ENCODE results near the gene LAPTM5.
"Not testable (repeated sequence)": the region's sequence is repeated elsewhere in the genome, so short reads cannot be mapped to it uniquely, and the experiment has no call there.

Gene LAPTM5, protein sequence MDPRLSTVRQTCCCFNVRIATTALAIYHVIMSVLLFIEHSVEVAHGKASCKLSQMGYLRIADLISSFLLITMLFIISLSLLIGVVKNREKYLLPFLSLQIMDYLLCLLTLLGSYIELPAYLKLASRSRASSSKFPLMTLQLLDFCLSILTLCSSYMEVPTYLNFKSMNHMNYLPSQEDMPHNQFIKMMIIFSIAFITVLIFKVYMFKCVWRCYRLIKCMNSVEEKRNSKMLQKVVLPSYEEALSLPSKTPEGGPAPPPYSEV

DNA sequence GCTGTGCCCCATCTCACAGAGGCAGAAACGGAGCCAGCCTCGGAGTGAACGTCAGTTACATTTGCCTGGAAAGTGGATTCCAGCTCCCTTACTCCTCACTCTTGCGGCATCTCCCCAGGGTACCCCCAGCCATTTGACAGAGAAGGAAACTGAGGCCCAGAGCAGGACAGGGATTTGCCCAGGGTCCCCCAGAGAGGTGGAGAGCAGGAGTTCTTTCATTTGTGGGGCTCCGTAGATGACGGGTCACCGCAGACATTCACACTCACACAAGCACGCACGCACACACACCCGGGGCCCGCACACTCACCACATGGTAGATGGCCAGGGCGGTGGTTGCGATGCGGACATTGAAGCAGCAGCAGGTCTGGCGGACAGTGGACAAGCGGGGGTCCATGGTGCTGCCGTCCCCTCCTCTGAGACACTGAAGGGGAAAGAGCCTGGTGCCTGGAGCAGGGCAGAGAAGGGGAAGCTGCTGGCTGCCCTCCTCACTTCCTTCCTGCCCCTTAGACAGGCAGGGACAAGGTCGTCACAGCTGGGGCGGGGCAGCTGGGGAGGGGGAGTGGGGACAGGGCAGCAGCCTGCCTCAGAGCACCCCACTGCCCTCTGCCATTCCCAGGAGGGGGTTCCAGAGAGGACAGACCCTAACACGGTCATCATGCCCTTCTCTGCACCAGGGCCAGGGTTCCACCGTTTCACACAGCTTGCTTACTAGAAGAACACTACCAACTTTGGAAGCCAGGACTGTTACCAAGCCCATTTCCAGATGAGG, at the start of gene LAPTM5:
Gene LAPTM5 (minus strand): TSS at position 423 of the 769 bp plus-strand sequence. CDS start 29 bp downstream, at position 394.
- DNase-seq (ENCODE audit: low read depth), result peak; percentile 34

DNA sequence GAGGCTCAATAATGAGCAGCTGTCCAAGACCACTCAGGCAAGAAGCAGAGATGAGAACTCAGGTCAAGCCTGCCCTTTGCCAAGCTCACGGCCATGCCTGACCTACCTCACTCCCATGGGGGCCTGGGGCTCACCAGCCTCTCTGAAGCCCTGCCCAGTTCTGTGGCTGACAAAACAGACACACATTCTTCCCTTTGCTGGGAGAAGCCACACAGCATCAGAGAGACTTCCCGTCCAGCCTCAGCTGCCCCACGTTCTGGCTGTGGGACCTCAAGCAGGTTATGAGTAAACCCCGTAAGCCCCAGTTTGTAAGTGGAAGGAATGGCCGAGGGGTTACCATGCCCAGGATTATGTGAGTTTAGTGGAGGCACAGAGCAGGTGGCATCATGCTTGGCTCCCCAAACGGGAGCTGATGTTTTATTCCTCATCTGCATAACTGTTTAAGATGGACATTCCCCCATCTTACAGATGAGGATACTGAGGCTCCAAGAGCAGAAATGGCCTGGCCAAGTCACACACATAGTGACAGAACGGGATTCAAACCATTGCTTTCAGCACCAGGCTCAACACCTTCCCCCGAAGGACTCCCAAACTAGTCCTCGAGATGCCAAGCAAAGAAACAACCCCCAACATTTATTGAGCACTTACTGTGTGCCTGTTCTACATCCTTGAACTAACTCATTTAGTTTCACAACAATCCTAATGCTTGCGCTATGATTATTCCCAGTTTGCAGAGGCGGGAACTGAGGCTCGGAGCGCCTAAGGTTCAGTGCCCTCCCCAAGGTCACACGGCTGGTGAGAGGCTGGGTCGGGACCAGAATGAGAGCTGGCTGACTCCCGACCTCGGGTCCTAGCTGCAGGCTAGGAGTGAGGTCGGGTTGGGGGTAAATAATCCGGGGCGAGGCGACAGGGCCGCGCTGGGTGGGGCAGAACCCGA, 49.1 kb upstream of the LAPTM5 start:
- no peak for DNase-seq (ENCODE audit: low read depth)

DNA sequence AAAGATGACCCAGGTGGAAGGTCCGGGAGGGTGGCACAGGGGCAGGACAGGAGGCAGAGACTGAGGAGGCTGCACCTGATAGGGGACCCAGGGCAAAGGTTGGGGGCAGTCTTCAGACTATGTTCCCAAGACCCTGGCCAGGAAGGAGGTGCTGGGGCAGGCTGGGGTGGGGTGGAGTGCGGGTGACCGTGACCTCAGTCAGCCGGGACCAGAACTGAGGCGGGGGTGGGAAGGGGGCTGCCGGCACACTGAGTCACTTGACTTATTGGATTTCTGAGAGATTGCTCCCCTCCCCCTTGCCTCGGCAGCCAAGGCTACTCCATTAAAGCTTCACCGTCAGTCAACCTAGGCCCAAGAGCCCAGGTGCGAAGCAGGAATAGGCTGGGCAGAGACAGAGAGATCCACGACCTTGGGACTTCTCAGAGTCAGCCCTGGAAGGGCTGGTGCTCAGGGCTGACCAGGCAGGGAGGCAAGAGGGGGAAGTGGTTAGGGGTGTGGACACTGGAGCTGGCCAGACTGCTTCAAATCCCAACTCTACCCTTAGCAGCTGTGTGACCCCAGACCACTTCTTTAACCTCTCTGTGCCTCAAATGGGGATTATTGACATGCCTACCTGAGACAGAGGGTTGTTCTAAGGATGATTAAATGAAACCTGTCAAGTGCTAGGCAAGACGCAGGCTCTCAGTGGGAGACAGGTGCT, 47.9 kb upstream of the LAPTM5 start:
- DNase-seq (ENCODE audit: low read depth), result peak; percentile 26

DNA sequence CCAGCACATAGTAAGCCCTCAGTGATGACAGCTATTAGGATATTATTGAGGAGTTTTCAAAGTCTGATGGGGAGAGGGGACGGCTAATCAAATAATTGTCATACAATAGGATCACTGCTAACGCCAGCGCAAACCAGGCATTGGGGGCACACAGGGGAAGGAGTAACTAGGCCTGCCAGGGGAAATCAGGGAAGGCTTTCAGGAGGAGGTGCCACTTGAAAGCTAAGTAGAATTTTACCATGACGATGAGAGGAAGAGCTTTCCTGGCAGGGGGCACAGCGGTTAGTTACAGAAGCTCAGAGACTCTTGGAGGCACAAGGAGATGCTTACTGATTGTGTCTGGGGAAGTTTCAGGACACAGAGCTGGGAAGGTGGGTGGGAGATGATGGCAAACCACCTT, 47.2 kb upstream of the LAPTM5 start:
- no peak for DNase-seq (ENCODE audit: low read depth)

DNA sequence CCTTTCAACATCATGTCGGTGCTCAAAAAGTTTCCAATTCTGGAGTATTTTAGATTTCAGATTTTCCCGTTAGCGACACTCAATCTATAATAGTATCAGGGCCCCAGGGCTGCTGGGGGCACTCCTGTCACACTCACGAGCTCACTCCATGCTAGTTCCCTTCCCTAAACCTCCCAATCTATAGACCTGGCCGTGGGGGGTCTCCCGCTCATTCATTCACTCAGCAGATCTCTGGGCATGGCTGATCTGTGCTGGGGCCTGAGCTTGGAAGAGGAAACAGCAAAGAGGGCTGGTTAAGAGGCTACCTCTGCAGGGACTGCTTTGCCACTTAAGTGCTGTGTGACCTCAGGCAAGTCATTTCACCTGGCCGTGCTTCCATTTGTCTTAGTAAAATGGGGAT, 46.8 kb upstream of the LAPTM5 start:
- DNase-seq (ENCODE audit: low read depth), result no peak

DNA sequence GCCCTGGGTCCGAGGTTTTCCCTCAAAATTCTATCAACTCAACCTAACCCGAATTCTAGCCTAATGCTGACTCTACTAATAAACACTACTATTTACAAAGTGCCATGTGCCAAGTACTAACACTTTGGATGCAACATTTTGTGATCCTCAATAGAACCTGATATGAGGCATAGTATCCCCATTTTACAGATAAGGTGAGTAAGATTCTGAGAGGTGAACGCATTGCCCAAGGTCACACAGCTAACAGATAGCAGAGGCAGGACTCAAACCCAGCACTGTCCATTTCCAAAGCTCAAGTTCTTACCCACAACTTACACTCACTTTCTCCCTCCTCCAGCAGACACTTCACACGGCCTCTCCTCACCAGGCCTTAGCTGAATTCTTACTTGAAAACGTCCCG, 46.0 kb upstream of the LAPTM5 start:
- no peak for DNase-seq (ENCODE audit: low read depth)

DNA sequence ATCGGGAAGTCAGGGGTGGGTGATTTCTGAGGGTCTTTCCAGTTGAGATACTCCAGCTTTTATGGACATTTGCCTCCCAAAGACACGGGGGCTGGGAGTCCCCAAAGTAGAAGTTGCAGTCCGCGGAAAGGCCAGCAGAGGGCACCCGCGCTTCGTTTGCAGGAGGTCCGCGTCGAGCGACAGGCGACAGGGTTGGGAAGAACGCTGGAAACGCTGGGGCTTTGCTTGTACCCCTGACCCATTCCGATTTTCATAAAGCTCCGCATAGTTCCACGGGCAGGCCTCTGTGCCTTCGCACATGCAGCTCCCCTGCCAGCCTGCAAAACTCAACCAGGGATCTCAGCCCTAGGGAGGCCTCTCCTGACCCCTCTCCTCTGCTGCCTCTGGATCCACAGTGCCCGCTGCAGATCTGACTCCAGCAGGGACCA, 44.2 kb upstream of the LAPTM5 start:
- DNase-seq (ENCODE audit: low read depth), result peak; percentile 27

DNA sequence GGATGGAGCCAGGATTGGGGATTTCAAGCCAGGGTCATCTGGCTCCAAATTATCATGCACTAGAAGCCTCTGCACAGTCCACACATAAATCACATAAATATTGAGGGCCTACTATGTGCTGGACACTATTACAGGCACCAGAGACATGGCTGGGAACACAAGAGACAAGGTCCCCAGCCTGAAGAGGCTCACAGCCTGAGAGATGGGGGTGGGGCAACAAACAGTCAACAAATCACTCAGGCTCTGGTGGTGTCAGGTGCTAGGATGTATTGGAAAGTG, 41.6 kb upstream of the LAPTM5 start:
- no peak for DNase-seq (ENCODE audit: low read depth)

DNA sequence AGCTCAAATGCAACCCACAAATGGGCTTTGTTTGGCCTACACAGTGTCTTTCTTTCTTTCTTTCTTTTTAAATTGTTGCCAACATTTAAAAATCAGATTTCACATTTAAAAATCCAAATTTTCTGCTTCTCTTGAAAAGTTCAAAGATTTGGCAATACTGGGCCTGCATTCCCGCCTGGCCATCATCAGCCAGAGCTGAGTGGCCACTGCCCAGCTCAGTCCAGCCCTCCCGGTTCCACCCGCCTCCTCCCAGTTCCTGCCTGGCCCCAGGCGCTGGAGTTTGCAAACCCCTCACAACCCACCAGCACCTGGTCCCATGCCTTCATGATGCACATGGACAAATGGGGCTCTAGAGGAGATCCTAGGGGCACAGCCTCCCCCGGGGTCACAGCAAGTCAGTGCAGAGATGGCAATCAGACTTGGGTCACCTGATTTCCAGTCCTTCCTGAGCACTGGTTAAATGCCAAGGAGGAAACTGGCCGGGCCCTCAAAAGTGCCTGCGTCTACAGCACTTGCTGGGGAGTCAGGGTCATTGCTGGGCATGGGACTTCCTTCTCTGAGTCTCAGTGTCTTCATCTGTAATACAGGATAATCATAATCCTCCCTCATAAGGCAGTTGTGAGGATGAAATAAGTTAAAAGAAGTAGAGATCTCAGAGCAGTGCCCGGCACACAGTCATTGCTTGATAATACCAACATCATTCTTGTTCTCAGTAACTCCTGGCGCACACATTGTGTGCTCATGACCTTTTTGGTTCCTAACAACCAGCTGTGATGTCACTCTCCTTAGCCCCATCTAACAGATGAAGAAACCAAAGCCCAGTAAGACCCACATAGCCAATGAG, 41.0 kb upstream of the LAPTM5 start:
- DNase-seq (ENCODE audit: low read depth), result no peak

DNA sequence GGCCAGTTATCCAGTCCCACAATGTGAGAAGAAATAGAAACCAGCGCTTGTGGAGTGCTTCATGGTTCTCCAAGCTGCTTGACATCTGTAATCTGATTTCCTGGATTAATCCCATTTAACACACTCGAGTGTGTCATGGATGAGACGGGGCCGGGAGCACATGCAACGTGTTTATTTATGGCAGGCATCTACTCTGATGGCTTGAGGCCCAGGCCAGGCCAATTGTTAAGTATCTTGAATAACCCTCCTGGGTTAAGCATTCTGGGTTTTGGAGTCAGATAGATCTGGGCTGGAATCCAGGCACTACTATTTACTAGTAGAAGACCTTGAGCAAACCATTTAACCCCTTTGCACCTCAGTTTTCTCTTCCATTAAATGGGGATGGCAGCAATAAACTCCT, 37.5 kb upstream of the LAPTM5 start:
- no peak for DNase-seq (ENCODE audit: low read depth)

DNA sequence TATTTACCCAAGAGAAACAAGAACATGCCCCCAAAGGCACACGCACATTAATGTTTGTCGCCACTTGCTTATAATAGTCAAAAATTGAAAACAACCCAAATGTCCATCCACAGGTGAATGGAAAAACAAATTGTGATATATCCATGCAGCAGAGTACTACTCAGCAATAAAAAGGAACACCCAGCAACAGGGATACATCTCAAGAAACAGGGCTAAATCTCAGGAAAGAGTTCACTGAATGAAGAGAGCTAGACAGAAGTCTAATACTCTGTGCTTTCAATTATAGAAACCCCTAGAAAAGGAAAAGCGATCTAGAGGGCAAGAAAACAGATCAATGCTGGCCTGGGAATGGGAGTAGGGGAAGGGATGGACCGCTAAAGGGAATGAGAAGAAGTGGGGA, 36.7 kb upstream of the LAPTM5 start:
- no peak for DNase-seq (ENCODE audit: low read depth)

DNA sequence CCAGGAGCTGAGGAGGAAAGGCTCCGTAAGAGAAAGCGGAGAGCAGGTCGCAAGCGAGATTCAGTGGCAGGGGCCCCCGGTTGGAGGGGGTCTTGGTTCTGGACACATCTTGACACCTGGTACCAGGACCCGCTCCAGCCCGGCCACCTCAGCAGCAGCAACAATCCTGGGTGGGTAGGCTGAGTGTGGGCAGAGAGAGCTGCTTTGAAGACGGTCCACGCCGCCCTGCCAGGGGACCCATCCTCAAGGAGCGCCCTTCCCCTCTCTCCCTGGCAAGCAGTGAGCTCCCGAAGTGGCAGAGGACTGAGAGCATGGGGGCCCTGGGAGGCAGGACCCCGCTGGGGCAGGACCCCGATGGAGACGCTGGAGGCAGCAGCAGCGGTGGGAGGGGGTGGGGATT, 35.6 kb upstream of the LAPTM5 start:
- no peak for DNase-seq (ENCODE audit: low read depth)

DNA sequence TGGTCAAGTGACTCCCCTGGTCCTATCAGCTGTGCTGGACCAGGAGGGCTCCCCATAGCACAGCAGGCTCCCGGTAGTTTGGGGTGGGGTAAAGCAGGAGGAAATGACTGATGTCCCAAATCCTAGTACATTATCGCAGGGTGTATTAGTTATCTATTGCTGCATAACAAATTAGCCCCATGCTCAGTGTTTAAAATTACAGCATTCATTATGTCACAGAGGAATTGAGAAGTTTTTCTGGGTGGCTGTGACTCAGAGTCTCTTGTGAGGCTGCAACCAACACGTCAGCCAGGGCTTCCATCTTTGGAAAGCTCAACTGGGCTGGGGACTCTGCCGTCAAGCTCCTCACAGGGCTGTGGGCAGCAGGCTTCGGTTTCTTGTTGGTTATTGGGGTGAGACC, 34.3 kb upstream of the LAPTM5 start:
- DNase-seq (ENCODE audit: low read depth), result no peak

DNA sequence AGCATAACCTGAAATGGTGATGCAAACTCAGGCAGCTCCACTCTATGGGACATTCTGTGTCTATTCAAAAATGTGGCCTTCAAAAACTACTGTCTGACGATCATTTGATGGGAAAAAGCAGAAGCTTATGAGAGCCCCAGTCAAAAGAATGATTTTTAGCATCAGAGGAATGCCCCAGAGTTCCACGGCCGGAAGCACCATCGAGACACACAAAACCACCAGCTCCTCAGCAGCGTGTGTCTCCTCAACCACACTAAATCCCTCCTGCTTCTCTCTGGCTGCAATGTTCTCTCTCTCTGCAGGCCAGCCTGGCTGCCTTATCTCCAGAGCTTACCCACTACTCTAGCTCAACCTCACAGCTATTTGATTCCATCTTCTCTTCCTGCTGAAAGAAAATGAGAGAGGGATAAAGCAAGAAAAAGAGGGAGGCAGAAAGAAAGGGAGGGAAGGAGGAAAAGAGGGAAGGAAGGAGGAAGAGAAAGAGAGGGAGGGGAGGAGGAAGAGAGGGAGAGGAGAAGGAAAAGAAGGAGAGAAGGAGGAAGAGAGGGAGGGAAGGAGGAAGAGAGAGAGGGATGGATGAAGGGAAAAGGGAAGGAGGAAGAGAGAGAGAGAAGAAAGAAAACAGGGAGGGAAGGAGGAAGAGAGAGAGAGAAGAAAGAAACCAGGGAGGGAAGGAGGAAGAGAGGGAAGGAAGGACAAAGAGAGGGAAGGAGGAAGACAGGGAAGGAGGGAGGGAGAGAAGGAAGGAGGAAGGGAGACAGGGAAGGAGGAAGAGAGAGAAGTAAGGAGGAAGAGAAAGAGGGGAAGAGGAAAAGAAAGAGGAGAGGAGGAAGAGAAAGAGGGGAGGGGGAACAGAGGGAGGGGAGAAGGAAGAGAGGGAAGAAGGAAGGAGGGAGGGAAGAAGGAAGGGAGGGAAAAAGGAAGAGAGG, 33.5 kb upstream of the LAPTM5 start:
- peak; percentile 83 for DNase-seq (ENCODE audit: low read depth)

DNA sequence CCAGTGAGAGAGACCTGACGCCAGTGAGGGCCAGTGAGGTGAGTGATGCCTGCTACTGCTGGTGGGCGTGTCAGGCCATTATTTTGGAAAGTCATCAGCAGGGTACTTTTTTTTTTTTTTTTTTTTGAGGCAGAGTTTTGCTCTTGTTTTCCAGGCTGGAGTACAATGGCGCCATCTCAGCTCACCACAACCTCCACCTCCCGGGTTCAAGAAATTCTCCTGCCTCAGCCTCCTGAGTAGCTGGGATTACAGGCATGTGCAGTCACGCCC, 32.6 kb upstream of the LAPTM5 start:
- not testable (repeated sequence) for DNase-seq (ENCODE audit: low read depth)

DNA sequence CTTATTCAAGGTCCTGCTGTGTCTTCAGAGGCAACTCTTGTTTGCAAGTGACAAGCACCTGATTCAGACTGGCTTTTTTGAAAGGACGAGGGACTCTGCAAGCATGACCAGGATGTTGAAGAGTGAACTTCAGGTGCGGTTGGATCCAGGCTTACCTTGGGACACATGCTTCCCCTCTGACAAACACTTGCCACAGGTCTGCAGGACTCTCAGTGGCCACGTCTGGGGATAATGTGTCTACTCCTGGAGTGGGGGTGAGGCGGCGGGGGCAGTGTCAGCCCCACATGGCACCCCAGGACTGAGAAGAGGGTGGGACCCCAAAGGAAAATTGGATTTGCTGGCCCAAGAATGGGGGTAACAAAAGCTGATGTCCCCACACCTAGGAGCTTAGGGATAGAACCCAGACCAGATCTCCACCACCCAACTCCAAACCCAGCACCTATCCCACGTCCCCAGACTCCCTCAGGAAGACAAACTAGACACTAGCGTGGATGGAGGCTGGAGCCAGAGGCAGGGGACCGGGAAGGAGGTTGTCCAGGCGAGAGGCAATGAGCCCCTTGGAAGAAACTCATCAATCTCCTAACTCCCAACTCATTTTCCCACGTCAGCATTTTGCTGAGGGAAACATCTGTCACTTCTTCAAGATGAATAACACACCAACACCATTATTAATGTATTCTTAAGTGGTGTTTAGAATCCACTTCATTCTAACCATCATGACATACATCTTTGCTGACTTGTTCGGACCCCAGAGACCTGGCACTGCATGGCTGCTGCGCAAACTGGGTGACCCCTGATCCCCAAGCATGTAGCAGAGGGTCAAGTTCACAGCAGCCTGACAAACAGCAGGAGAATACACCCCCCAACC, 32.0 kb upstream of the LAPTM5 start:
- no peak for DNase-seq (ENCODE audit: low read depth)

DNA sequence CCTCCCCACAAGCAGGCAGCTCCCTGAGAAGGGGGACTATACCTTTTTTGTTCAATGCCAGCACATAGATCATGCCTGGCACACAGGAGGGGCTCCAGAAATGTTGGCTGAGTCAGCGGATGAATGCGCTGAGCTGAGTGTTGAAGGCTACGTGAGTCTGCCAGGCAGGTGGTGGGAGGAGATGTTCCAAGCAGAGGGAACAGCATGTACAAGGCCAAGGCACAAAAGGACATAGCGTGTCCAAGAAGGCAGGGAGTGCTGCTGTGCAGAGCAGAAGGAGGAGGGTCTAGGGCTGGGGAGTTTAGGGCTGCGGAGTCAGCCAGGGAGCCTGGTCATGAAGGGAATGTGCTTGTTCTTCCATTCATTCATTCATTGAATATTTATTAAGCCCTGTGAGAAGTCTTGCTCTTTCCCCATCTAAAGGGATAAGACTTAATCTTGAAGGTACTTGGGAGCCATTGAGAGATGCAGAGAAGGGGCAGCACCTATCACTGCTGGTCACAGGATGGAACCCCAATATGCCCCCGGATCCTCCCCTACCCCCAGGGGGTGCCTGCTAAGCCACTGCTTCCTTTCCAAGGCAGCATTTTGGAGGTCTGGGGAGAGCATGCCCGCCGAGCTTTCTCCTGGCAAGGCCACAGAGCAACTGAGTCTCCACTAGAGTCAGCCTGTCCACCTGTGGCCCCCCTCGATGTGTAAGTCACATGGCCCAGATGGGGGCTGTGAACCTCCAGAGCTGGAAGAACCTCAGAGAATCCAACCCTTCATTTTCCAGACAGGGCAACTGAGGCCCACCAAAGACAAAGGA, 31.2 kb upstream of the LAPTM5 start:
- peak; percentile 91 for DNase-seq (ENCODE audit: low read depth)

DNA sequence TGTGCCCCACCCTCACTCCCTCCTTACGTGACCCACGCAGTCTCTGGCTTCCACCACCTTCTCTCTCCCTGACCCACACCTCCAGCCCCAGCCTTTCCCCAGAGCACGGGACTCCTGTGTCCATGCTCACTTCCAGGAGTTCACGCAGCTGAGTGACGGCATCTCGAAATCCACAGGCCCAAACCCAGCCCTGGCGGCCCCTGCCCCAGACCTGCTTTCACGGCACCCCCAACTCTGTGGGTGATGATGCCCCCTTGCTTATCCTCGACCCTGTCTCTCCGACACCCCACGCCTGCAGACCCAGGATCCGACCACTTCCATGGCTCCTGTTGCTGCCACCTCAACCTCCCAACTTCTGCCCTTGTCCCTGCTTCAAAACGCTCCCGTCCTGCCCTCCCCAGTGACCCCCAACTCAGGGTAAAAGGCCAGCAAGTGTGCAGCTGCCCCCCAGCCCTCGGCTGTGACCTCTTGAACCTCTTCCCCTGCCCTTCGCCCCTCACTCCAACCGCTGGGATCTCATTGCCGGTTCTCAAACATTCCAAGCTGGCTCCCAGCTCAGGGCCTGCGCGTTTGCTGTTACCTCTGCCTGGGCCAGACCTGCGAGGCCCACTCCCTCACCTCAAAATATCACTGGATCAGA, 30.4 kb upstream of the LAPTM5 start:
- DNase-seq (ENCODE audit: low read depth), result no peak
